GM23338 (cell line): ENCODE data around the gene DBNL. TPM values are rescaled to one million over a fixed set of nuclear protein-coding genes. Genes with fewer than 3 reads are reported as not detected.

ENCODE experiments used
- ATAC-seq: fragments of 200-7000 bp; cut with Tn5 transposase; 3 replicates; pipeline ENCODE4 v1.9.1; 2020
- DNase-seq: peaks from one replicate; pipeline ENCODE4 v3.0.0-alpha.2; 2015; ENCODE audit warnings: low spot score
- H2AFZ ChIP-seq: fragments of 200-600 bp; sonication (generic); 2 replicates; pipeline ENCODE4 v1.8.0; 2016; ENCODE audit warnings: antibody characterized with exemption, mild to moderate bottlenecking, moderate library complexity
- H3F3A ChIP-seq: fragments of 200-600 bp; sonication (generic); replicated peaks from 2 replicates; pipeline ENCODE4 v1.8.0; 2017; ENCODE audit warnings: antibody characterized with exemption, mixed run types, low read depth
- H3K27ac ChIP-seq: fragments of 200-600 bp; sonication (generic); 2 replicates; pipeline ENCODE4 v1.6.1; 2016; ENCODE audit warnings: low read depth
- H3K27me3 ChIP-seq: fragments of 200-600 bp; sonication (generic); 2 replicates; pipeline ENCODE4 v1.8.0; 2016; ENCODE audit warnings: mild to moderate bottlenecking, mixed run types, moderate library complexity; ENCODE audit not compliant: insufficient read depth
- H3K36me3 ChIP-seq: fragments of 200-600 bp; sonication (generic); 2 replicates; pipeline ENCODE4 v1.8.0; 2016; ENCODE audit warnings: mild to moderate bottlenecking; ENCODE audit not compliant: insufficient read depth
- H3K4me1 ChIP-seq: fragments of 200-600 bp; sonication (generic); 2 replicates; pipeline ENCODE4 v1.8.0; 2016; ENCODE audit warnings: mild to moderate bottlenecking, moderate library complexity; ENCODE audit not compliant: insufficient read depth
- H3K4me2 ChIP-seq: fragments of 200-600 bp; sonication (generic); 2 replicates; pipeline ENCODE4 v1.7.1; 2017; ENCODE audit warnings: mixed run types
- H3K4me3 ChIP-seq: fragments of 200-600 bp; sonication (generic); 2 replicates; pipeline ENCODE4 v1.6.1; 2016; ENCODE audit warnings: mixed run types
- H3K79me2 ChIP-seq: fragments of 200-600 bp; sonication (generic); replicated peaks from 2 replicates; pipeline ENCODE4 v1.8.0; 2017; ENCODE audit warnings: mild to moderate bottlenecking; ENCODE audit not compliant: insufficient read depth
- H3K9me2 ChIP-seq: fragments of 200-600 bp; sonication (generic); 2 replicates; pipeline ENCODE4 v1.8.0; 2017; ENCODE audit not compliant: insufficient read depth
- H4K20me1 ChIP-seq: fragments of 200-600 bp; sonication (generic); replicated peaks from 2 replicates; pipeline ENCODE4 v1.8.0; 2017; ENCODE audit warnings: mild to moderate bottlenecking; ENCODE audit not compliant: insufficient read depth
- H3K27ac Mint-ChIP-seq: 2 replicates; pipeline ENCODE4 v1.8.0; 2020; ENCODE audit warnings: inconsistent platforms, mild to moderate bottlenecking, moderate library complexity, mixed read lengths
- H3K27me3 Mint-ChIP-seq: 3 replicates; pipeline ENCODE4 v1.8.0; 2022; ENCODE audit warnings: low read depth, mild to moderate bottlenecking, moderate library complexity, mixed read lengths, inconsistent platforms; ENCODE audit not compliant: insufficient read depth, poor library complexity
- H3K36me3 Mint-ChIP-seq: 3 replicates; pipeline ENCODE4 v1.8.0; 2021; ENCODE audit warnings: low read depth, mild to moderate bottlenecking, inconsistent platforms, moderate library complexity, mixed read lengths
- H3K4me1 Mint-ChIP-seq: 3 replicates; pipeline ENCODE4 v1.8.0; 2020; ENCODE audit warnings: mild to moderate bottlenecking, inconsistent platforms, mixed read lengths
- H3K4me3 Mint-ChIP-seq: 3 replicates; pipeline ENCODE4 v1.8.0; 2021; ENCODE audit warnings: moderate library complexity, mild to moderate bottlenecking, inconsistent platforms, mixed read lengths
- H3K9me3 Mint-ChIP-seq: 3 replicates; pipeline ENCODE4 v1.8.0; 2020; ENCODE audit warnings: moderate library complexity, mild to moderate bottlenecking, inconsistent platforms, mixed read lengths
- CREB1 ChIP-seq: fragments of 250-450 bp; sonication (Bioruptor Pico); IDR thresholded peaks from 2 replicates; pipeline ENCODE4 v1.5.0; 2020; ENCODE audit warnings: low read depth, mild to moderate bottlenecking, moderate library complexity
- CTCF ChIP-seq, 2 experiments: fragments of 200-600 bp in 1 of 2; sonication (generic) in 1 of 2; conservative IDR thresholded peaks; 2 replicates each; pipeline versions ENCODE4 v1.5.1 to v1.6.1; 2016 to 2017; ENCODE audit warnings: antibody characterized with exemption in 2 of 2, low read depth in 2 of 2, mild to moderate bottlenecking in 2 of 2, moderate library complexity in 1 of 2
- ETS1 ChIP-seq: IDR thresholded peaks from 2 replicates; pipeline ENCODE4 v1.6.1; 2016; ENCODE audit warnings: antibody characterized with exemption
- EZH2 ChIP-seq: fragments of 200-600 bp; sonication (generic); IDR thresholded peaks from one replicate; pipeline ENCODE4 v1.8.0; 2017; ENCODE audit warnings: antibody characterized with exemption, mild to moderate bottlenecking, low read depth; ENCODE audit not compliant: unreplicated experiment
- EZH2phosphoT487 ChIP-seq: fragments of 200-600 bp; sonication (generic); IDR thresholded peaks from one replicate; pipeline ENCODE4 v1.8.1; 2018; ENCODE audit warnings: antibody characterized with exemption; ENCODE audit not compliant: unreplicated experiment
- JUNB ChIP-seq: IDR thresholded peaks from one replicate; pipeline ENCODE4 v1.6.1; 2016; ENCODE audit warnings: antibody characterized with exemption; ENCODE audit not compliant: unreplicated experiment
- NANOG ChIP-seq: IDR thresholded peaks from 2 replicates; pipeline ENCODE4 v1.6.1; 2016; ENCODE audit warnings: antibody characterized with exemption, borderline replicate concordance
- POLR2AphosphoS5 ChIP-seq: IDR thresholded peaks from 2 replicates; pipeline ENCODE4 v1.6.1; 2016; ENCODE audit warnings: antibody characterized with exemption, low read depth
- STAT1 ChIP-seq: IDR thresholded peaks from one replicate; pipeline ENCODE4 v1.6.1; 2016; ENCODE audit warnings: antibody characterized with exemption; ENCODE audit not compliant: unreplicated experiment
- ZNF114 ChIP-seq: fragments of 250-450 bp; sonication (Bioruptor Pico); IDR thresholded peaks from 2 replicates; pipeline ENCODE4 v1.5.0; 2020; ENCODE audit warnings: mild to moderate bottlenecking, moderate library complexity
- ZNF331 ChIP-seq: fragments of 250-450 bp; sonication (Bioruptor Pico); IDR thresholded peaks from 2 replicates; pipeline ENCODE4 v1.5.0; 2020; ENCODE audit warnings: low read depth, mild to moderate bottlenecking, moderate library complexity
- polyA plus RNA-seq: library from polyadenylated mRNA; unstranded; fragments of >200 nt; fragmentation: Nextera tagmentation; extraction: Ambion mirVana; gene quantifications from 2 replicates; pipeline ENCODE4 v1.2.1, GENCODE V29; 2016
- total RNA-seq: library from RNA; depleted of rRNA; stranded (reverse); fragments of >200 nt; shearing (Covaris generic); gene quantifications from 2 replicates; pipeline ENCODE4 v1.2.3, GENCODE V29; 2014
- TF ChIP-seq, protein P1 (sequence below): fragments of 250-450 bp; sonication (Bioruptor Pico); IDR thresholded peaks from 2 replicates; pipeline ENCODE4 v1.5.0; 2020; ENCODE audit warnings: mild to moderate bottlenecking, moderate library complexity
- TF ChIP-seq, protein P2 (sequence below): IDR thresholded peaks from one replicate; pipeline ENCODE4 v1.6.1; 2018; ENCODE audit warnings: antibody characterized with exemption; ENCODE audit not compliant: unreplicated experiment

The DBNL gene
- total and polyA plus RNA-seq, 2 experiments from 2014 or later = 18.1 to 49.4 TPM

- Mint-ChIP-seq H3K4me3 (peak overlapping the region; percentile 80), H3K9me3 (no peaks in the 10 kb centered on the region), H3K27me3 (peaks cover 29% of the 10 kb centered on the region), H3K36me3 (peaks cover 25% of the 10 kb centered on the region), H3K4me1 (peaks cover 17% of the 10 kb centered on the region), H3K27ac (no peak overlapping the region)
- H2AFZ ChIP-seq = no peak overlapping the region
- no peaks in the 10 kb centered on the region for H3K9me2 ChIP-seq
- no peaks in the 10 kb centered on the region for H4K20me1 ChIP-seq
- TF ChIP-seq POLR2AphosphoS5 (no peak), CREB1 (CRISPR knock-in tag) (no peak), STAT1 (no peak), ZNF114 (CRISPR knock-in tag) (no peak), JUNB (no peak), ETS1 (no peak), CTCF (conservative IDR thresholded peaks at IDR 0.05; ENCODE audit: low read depth in 2 of 2) (no peak), NANOG (no peak), ZNF331 (no peak), EZH2phosphoT487 (no peak), EZH2 (no peak)
- TF ChIP-seq, protein P1, sequence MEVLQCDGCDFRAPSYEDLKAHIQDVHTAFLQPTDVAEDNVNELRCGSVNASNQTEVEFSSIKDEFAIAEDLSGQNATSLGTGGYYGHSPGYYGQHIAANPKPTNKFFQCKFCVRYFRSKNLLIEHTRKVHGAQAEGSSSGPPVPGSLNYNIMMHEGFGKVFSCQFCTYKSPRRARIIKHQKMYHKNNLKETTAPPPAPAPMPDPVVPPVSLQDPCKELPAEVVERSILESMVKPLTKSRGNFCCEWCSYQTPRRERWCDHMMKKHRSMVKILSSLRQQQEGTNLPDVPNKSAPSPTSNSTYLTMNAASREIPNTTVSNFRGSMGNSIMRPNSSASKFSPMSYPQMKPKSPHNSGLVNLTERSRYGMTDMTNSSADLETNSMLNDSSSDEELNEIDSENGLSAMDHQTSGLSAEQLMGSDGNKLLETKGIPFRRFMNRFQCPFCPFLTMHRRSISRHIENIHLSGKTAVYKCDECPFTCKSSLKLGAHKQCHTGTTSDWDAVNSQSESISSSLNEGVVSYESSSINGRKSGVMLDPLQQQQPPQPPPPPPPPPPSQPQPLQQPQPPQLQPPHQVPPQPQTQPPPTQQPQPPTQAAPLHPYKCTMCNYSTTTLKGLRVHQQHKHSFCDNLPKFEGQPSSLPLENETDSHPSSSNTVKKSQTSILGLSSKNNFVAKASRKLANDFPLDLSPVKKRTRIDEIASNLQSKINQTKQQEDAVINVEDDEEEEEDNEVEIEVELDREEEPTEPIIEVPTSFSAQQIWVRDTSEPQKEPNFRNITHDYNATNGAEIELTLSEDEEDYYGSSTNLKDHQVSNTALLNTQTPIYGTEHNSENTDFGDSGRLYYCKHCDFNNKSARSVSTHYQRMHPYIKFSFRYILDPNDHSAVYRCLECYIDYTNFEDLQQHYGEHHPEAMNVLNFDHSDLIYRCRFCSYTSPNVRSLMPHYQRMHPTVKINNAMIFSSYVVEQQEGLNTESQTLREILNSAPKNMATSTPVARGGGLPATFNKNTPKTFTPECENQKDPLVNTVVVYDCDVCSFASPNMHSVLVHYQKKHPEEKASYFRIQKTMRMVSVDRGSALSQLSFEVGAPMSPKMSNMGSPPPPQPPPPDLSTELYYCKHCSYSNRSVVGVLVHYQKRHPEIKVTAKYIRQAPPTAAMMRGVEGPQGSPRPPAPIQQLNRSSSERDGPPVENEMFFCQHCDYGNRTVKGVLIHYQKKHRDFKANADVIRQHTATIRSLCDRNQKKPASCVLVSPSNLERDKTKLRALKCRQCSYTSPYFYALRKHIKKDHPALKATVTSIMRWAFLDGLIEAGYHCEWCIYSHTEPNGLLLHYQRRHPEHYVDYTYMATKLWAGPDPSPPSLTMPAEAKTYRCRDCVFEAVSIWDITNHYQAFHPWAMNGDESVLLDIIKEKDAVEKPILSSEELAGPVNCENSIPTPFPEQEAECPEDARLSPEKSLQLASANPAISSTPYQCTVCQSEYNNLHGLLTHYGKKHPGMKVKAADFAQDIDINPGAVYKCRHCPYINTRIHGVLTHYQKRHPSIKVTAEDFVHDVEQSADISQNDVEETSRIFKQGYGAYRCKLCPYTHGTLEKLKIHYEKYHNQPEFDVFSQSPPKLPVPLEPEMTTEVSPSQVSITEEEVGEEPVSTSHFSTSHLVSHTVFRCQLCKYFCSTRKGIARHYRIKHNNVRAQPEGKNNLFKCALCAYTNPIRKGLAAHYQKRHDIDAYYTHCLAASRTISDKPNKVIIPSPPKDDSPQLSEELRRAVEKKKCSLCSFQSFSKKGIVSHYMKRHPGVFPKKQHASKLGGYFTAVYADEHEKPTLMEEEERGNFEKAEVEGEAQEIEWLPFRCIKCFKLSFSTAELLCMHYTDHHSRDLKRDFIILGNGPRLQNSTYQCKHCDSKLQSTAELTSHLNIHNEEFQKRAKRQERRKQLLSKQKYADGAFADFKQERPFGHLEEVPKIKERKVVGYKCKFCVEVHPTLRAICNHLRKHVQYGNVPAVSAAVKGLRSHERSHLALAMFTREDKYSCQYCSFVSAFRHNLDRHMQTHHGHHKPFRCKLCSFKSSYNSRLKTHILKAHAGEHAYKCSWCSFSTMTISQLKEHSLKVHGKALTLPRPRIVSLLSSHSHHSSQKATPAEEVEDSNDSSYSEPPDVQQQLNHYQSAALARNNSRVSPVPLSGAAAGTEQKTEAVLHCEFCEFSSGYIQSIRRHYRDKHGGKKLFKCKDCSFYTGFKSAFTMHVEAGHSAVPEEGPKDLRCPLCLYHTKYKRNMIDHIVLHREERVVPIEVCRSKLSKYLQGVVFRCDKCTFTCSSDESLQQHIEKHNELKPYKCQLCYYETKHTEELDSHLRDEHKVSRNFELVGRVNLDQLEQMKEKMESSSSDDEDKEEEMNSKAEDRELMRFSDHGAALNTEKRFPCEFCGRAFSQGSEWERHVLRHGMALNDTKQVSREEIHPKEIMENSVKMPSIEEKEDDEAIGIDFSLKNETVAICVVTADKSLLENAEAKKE (CRISPR knock-in tag) = no peak
- TF ChIP-seq, protein P2, sequence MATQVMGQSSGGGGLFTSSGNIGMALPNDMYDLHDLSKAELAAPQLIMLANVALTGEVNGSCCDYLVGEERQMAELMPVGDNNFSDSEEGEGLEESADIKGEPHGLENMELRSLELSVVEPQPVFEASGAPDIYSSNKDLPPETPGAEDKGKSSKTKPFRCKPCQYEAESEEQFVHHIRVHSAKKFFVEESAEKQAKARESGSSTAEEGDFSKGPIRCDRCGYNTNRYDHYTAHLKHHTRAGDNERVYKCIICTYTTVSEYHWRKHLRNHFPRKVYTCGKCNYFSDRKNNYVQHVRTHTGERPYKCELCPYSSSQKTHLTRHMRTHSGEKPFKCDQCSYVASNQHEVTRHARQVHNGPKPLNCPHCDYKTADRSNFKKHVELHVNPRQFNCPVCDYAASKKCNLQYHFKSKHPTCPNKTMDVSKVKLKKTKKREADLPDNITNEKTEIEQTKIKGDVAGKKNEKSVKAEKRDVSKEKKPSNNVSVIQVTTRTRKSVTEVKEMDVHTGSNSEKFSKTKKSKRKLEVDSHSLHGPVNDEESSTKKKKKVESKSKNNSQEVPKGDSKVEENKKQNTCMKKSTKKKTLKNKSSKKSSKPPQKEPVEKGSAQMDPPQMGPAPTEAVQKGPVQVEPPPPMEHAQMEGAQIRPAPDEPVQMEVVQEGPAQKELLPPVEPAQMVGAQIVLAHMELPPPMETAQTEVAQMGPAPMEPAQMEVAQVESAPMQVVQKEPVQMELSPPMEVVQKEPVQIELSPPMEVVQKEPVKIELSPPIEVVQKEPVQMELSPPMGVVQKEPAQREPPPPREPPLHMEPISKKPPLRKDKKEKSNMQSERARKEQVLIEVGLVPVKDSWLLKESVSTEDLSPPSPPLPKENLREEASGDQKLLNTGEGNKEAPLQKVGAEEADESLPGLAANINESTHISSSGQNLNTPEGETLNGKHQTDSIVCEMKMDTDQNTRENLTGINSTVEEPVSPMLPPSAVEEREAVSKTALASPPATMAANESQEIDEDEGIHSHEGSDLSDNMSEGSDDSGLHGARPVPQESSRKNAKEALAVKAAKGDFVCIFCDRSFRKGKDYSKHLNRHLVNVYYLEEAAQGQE = no peak
- H3K4me1 ChIP-seq = peaks cover 7% of the 10 kb centered on the region
- H3K79me2 ChIP-seq = no peaks in the 10 kb centered on the region
- DNase-seq = no peak
- H3K4me2 ChIP-seq = peak overlapping the region; percentile 95
- H3K27ac ChIP-seq = no peak overlapping the region
- no peaks in the 10 kb centered on the region; the same call in 1 of the 2 replicates for H3F3A ChIP-seq
- no peak for ATAC-seq
- peak overlapping the region; percentile 94; the same call in 1 of the 2 replicates for H3K4me3 ChIP-seq
- H3K36me3 ChIP-seq = no peaks in the 10 kb centered on the region
- peaks cover 4% of the 10 kb centered on the region; the same call in 1 of the 2 replicates for H3K27me3 ChIP-seq
Measured at GRCh38 chr7:44081266-44081748, 36.8 kb downstream of the DBNL start.
